Activated naive CD4-positive, alpha-beta T cell treated with anti-CD3 and anti-CD28 coated beads, Interleukin-2, amount 50 U/mL, for 16 hours (primary cell): ENCODE data around the gene MTFR1L.

Experiments
- DNase-seq: peaks from one replicate; pipeline ENCODE4 v3.0.0-alpha.2; 2020

The MTFR1L gene

DNA sequence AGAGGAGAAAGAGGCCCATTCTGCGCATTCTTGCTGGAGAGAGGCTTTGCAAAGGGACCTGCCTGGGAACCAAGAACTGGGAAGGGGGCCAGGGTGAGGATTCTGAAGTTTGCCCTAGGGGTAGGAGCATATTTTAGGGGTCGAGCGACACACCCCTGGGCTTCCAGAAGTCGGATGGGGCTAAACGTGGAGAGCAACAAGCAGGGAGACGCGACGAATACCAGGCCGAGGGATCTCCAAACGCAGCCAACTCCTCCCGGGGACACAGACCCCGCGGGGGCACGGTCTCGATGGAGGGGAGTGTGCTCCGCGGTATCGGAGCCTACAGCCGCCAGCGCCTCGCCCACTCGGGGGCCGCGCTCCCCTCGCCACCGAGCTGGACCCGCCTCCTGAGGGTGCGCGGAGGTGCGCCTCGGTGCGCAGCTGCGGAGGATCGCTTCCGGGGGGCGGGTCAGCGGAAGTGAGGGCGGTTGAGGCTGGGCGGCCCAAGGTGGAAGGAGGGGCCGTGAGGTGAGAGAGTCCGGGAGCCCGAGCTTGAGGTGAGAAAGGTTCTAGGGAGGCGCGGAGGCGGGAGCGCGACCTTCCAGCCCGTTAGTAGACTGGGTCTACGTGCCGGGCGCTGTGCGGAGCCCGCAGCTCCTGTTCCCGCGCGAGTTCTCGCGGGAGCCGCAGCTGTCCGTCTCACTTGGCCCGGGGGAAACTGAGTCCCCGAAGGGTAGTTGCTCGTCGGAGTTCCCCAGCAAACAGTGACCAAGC is at the start of gene MTFR1L:
MTFR1L (plus strand) TSS at position 464 of the 756 bp plus-strand sequence. CDS start 3,151 bp downstream, outside the sequence.
- DNase-seq: peak; percentile 94

- peak; percentile 29 for DNase-seq
These were observed 49.1 kb upstream of the MTFR1L start for GRCh38 chr1:25770541-25771220.

GRCh38 chr1:25771221-25772114 is 48.3 kb upstream of the MTFR1L start:
- peak; percentile 46 for DNase-seq

DNA sequence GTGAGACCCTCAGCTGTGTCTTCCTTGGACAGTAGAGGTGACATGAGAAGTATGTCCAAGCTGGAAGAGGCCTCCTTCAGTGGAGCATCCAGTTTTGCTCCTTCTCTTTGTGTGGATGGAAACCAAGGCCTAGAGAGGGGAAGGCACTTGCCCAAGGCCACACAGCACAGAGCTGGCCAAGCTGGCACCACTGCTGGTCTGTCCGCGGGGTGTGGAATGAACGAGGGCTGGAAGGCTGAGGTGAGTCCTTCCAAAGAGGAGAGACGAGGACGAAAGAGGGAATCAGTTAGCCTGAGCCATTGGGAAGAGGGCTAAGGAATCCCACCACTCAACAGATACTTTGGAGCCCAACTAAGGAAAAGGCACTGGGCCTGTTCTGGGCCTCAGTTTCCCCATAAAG is 47.6 kb upstream of the MTFR1L start:
- no peak for DNase-seq

GRCh38 chr1:25772692-25773245 is 47.0 kb upstream of the MTFR1L start:
- DNase-seq: no peak

DNA sequence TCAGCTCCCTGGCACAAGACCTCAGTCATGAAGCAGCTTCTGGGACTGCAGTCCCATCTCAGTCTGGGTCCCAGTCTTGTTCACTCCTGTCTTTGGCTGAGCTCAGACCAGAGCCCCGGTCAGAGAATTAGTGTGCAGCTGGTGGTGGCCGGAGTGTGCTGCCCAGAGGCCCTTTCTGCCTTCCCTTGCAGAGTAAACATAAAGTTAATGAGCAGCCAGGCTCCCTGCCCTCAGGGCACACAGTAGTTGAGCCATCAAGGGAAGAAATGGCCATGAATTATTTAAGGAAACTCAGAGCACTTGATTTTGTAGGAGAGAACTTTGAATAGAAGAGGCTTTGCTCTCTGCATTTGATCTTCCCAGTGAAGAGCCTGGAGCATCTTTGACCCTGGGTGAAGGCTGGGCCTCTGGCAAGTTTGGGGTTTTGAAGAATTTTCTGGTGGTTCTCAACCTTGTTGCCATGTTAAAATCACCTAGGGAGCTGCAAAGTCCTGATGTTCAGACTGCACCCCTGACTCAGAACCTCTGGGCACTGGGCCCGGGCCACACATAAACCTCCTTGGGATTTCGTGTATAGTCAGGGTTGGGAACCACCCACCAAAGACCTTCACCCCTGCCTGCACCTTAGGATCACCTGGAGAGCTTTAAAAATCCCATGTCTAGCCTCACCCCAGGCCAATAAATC is 46.2 kb upstream of the MTFR1L start:
- no peak for DNase-seq

DNA sequence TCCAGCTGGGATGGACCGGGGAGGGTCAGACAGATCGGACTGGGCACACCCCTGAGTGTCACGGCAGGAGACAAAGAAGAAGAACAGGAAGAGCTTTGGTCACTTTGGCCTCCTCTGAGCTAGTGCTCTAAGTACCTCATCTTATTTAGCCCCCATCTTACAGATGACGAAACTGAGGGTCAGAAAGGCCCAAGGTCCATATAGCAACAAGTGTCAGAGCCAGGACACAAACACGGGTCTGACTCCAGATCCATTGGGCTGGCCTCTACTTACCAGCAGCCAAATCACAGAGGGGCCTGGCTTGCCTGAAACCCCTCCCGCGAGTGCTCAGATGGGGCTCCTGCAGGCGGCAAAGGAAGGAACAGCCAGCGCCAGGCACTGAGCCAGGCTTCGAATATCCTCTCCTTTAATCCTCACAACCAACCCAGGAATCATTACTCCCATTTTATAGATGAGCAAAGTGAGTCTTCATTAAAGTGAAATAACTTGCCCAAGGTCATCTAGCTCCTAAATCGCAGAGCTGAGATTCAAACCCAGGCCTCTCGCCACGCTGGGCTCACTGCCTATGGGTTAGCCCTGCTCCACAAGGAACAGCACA is 45.4 kb upstream of the MTFR1L start:
- no peak for DNase-seq

GRCh38 chr1:25774921-25775771 is 44.6 kb upstream of the MTFR1L start:
- peak; percentile 88 for DNase-seq

- DNase-seq: no peak
These were observed 40.4 kb upstream of the MTFR1L start for GRCh38 chr1:25779388-25779787.

DNA sequence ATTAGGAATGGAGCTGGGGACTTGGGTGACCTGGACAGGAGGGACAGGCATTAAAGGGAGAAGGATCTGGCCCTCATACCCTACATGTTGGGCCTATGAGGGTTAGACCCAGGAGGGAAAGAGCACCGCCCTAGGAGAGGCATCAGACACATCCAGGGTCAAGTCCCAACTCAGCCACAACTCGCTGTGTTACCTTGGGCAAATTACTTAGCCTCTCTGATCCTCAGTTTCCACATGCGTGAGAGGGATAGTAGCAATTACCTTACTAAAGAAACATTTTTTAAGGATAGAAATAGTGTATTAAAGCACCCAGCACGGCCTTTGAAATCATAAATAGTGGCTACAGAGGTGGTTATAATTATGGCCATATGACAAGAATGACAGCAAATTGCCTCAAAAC is 39.9 kb upstream of the MTFR1L start:
- no peak for DNase-seq

- no peak for DNase-seq
These were observed 39.2 kb upstream of the MTFR1L start for GRCh38 chr1:25780318-25781129.

GRCh38 chr1:25781130-25781433 is 38.7 kb upstream of the MTFR1L start:
- DNase-seq: no peak

DNA sequence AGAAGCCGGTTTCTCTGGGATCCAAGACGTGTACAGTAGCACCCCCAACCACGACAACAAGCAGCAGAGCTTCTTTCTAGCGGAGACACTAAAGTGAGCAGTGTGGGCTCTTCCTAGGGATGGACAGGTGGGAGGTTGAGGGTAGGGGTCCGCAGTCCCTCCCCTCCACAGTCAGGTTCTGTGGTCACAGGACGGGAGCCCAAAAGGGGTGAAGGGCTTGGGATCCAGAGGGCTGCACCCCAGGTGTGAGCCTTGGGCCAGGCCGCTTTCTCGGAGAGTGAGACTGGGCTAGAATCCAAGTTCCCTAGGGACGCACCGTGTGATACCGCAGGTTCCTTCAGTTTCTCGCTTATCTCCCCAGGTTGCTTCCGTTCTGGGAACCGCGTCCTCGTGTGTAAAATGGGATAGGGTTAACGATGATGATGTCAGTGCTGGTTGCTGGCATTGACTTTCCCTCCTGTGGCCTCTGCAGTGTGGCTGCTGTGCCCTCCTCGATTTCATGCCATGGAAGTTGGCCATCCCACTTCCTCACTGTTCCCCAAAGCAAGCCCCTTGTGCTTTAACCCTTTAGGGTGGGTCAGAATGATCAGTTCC is 37.0 kb upstream of the MTFR1L start:
- no peak for DNase-seq

DNA sequence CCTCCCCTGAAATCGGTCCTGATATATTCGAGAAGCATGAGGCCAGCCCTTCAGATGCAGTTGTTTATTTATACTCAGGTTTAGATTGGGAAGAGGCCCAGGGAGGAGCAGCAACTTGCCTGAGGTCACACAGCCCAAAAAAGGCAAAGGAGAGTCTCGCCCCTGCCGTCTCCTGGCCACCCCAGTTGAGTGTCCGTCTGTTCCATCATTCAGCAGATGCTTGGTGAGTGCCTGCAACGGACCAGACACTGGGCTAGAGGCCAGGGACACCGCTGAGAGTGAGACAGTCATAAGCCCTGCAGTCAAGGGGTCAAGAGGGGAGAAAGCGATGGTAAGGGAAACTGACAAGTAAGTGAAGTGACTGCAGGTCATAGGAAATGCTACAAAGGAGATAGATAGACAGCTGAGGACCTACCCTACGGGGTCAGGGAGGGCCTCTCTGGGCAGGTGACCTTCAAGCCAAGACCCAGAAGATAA is 35.1 kb upstream of the MTFR1L start:
- DNase-seq: no peak

DNA sequence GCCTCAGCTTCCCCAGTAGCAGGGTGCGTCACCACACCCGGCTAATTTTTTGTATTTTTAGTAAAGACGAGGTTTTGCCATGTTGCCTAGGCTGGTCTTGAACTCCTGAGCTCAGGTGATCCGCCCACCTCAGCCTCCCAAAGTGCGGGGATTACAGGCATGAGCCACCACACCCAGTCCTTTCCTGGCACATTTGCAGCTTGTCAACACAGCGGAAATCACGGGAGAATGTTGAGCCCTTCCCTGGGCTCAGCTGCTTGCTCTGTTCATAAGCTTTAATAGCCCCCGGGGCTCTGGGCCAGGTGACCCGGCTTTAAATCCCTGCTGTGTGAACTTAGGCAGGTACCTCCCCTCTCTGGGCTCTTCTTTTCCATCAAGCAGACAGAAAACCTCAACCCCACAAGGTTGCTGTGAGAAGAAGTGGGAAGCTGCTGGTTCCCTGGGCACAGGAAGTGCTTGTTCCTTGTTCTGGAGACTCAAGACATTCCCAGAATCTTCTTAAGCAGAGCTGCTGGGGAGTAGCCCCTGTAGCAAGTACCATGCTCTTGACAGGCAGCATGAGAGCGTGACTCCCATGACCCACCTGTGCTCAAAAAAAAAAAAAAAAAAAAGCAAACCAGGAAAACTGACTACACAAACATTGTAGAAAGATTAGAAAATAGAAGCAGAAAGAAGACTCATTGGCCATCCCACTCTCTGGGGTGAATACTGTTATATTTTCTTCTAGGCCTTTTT is 34.3 kb upstream of the MTFR1L start:
- no peak for DNase-seq

DNA sequence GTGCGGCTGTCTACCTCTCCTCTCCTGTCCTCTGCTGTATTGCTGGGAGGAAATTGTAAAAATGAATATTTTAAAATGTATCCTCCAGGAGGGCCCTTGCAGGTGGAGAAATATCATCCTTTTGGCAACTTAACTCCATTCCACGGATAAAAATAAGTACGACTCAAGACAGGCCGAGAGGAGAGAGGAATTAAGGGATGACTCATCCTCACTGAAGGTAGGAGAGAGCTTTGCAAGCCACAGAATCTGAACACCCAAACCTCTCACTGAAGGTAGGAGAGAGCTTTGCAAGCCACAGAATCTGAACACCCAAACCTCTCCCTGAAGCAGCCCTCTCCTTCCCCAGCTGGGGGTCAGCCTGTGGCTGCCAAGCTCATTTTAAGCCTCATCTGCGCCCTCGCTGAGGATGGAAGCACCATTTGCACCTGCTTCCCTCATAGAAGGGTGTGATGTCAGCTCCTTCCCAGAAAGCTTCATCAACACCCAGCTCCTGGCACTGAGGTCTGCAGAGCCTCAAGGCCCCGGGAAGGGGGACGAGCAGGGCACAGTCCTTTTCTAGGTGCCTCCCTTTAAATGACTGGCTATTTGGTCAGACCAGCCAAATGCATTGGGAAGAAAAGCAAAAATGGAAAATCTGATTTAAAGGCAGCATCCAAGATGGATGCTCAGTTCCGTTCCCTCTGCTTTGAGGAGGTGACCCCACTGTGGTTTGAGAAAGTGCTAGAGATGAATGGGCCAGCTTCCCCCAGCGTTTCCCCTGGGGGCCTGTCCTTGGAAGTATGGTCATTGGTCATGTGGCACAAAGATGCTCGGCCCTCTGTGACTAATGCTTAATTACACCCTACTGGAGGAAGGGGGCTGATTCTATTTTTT is 32.6 kb upstream of the MTFR1L start:
- DNase-seq: no peak

- DNase-seq: no peak
These were observed 32.0 kb upstream of the MTFR1L start for GRCh38 chr1:25787760-25788166.

GRCh38 chr1:25790472-25790871 is 29.3 kb upstream of the MTFR1L start:
- DNase-seq: no peak
